ENCODE data around the gene MRPL28.
"Not testable (repeated sequence)": the region's sequence is repeated elsewhere in the genome, so short reads cannot be mapped to it uniquely, and the experiment has no call there.

The MRPL28 gene

DNA sequence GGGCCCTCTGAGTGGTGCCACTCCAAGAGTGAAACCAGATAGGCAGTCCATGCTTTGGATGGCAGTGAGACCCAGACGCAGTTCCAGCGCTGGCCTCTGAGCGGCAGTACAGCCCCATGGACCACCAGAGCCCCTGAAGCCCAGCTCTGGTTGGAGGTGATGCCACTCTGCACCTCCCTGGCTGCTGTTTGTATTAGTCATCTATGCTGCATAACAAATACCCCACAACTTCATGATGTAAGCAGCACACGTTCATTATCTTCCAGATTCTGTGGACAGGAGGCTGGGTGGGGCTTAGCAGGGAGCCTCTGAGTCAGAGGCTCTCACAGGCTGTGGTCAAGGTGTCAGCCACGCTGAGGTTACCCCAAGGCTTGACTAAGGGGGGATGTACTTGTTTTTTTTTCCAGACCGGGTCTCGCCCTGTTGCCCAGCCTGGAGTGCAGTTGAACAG lies 21.6 kb upstream of the MRPL28 start:
- CTCF ChIA-PET: interaction anchor here (1.1 to 1.4 kb wide), 4 partner anchors 9 to 324 kb away, joined by 3 to 5 read pairs (median 4); partner anchors contain the start of gene DECR2

DNA sequence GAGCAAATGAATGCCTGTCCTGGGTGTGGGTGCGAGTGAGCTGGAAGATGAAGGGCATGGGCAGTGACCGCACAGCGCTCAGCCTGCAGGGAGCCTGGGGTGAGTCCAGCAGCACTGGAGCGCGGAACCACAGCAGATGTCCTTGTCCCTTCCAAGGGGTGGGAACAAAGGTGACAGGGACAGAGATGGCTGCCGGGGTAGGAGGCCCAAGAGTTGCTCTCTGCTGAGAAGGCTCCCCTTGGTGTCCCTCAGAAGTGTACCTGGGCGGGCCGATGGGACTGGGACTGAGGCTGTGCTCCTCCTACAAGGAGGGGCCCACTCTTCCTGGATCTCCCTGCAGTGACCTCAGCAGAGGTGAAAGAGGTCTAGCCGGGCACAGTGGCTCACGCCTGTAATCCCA lies 19.0 kb upstream of the MRPL28 start:
- DNase-seq (ENCODE audit: extremely low spot score): no peak
- ChIA-PET POLR2A (no interaction called here), CTCF (interaction anchor here (0.9 kb wide), 2 partner anchors 60 to 395 kb away, joined by 3 read pairs; no protein-coding TSS in a partner anchor)
- TF ChIP-seq, protein P1, sequence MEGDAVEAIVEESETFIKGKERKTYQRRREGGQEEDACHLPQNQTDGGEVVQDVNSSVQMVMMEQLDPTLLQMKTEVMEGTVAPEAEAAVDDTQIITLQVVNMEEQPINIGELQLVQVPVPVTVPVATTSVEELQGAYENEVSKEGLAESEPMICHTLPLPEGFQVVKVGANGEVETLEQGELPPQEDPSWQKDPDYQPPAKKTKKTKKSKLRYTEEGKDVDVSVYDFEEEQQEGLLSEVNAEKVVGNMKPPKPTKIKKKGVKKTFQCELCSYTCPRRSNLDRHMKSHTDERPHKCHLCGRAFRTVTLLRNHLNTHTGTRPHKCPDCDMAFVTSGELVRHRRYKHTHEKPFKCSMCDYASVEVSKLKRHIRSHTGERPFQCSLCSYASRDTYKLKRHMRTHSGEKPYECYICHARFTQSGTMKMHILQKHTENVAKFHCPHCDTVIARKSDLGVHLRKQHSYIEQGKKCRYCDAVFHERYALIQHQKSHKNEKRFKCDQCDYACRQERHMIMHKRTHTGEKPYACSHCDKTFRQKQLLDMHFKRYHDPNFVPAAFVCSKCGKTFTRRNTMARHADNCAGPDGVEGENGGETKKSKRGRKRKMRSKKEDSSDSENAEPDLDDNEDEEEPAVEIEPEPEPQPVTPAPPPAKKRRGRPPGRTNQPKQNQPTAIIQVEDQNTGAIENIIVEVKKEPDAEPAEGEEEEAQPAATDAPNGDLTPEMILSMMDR (IDR thresholded peaks at IDR 0.05; ENCODE audit: control extremely low read depth, extremely low read depth, low read depth, missing control alignments): no peak

More for the DNA sequence above, 21.6 kb upstream of the MRPL28 start:
- TF ChIP-seq, protein P1 (IDR thresholded peaks at IDR 0.05; ENCODE audit: control extremely low read depth, extremely low read depth, low read depth, missing control alignments): peak; percentile 70
- POLR2A ChIA-PET: no interaction called here
- DNase-seq (ENCODE audit: extremely low spot score): peak; percentile 62

DNA sequence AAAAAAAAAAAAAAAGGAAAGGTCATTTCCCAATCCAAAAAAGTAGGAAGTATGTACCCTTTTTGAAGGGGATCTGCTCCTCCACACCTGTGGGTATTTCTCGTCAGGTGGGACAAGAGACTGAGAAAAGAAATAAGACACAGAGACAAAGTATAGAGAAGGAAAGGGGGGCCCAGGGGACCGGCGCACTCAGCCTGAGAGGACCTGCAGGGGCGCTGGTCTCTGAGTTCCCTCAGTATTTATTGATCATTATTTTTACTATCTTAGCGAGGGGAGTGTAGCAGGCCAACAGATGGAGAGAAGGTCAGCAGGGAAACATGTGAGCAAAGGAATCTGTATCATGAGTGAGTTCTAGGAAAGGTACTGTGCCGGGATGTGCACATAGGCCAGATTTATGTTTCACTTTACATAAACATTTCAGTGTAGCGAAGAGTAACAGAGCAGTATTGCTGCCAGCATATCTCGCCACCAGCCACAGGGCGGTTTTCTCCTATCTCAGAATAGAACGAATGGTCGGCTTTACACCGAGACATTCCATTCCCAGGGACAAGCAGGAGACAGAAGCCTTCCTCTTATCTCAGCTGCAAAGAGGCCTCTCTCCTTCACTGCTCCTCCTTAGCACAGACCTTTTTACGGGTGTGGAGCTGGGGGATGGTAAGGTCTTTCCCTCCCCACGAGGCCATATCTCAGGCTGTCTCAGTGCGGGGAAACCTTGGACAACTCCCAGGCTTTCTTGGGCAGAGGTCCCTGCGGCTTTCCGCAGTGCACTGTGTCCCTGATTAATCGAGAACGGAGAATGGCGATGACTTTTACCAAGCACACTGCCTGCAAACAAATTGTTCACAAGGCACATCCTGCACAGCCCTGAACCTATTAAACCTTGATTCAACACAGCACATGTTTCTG lies 17.7 kb upstream of the MRPL28 start:
- CTCF ChIA-PET: not testable (repeated sequence)

DNA sequence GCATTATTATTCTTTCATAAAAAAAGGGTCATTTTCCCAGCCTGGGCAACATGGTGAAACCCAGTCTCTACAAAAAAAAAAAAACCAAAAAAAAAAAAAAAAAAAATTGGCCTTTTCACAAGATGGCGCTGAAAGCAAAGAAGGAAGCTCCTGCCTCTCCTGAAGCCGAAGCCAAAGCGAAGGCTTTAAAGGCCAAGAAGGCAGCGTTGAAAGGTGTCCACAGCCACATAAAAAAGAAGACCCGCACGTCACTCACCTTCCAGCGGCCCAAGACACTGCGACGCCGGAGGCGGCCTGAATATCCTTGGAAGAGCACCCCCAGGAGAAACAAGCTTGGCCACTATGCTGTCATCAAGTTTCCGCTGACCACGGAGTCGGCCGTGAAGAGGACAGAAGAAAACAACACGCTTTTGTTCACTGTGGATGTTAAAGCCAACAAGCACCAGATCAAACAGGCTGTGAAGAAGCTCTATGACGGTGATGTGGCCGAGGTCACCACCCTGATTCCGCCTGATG lies 16.4 kb upstream of the MRPL28 start:
- no peak for DNase-seq (ENCODE audit: extremely low spot score)
- TF ChIP-seq, protein P1 (IDR thresholded peaks at IDR 0.05; ENCODE audit: control extremely low read depth, extremely low read depth, low read depth, missing control alignments): no peak
- ChIA-PET CTCF (no interaction called here), POLR2A (interaction anchor here (0.6 kb wide), 1 partner anchor 154 kb away, joined by 6 read pairs; no protein-coding TSS in a partner anchor)

More for the DNA sequence above, 17.7 kb upstream of the MRPL28 start:
- DNase-seq (ENCODE audit: extremely low spot score); POLR2A ChIA-PET: not testable (repeated sequence)

DNA sequence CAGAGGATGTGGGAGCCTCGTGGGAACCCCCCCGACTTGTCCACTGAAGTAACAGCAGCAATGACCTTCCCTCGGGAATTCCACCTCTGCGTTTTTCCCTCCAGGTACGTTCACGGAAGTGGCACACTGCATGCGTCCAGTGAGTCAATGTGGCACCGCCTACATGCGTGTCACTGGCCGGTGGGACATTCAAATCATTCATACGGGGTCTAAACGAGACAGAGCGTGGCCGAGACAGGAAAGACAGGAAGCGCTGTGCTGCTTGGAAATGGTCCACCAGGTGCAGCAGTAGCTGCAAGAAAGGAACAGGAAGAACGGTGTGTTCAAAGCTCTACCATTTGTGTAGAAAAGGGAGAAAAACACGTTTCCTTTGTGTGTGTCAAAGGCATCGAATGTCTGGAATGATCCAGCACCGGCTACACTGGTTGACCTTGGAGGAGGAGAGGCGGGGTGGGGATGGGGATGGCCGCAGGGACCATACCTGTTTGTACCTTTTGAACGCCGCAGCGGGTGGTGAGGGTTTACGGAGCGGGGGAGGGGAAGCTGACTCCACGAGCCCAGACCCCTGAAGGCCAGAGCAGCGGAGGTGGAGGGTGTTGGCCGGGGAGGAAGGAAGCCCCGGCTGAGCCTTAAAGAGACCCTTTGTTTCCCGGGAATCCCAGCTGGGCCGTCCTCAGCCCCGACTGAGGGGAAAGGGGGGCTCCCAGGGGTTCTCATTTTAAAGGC lies 13.2 kb upstream of the MRPL28 start:
- TF ChIP-seq, protein P1 (IDR thresholded peaks at IDR 0.05; ENCODE audit: control extremely low read depth, extremely low read depth, low read depth, missing control alignments): no peak
- POLR2A ChIA-PET: interaction anchor here (1.0 kb wide), 1 partner anchor 18 kb away, joined by 11 read pairs; the partner anchor contains the start of gene DECR2
- CTCF ChIA-PET: interaction anchor here (0.9 to 2.1 kb wide), 4 partner anchors 8 to 277 kb away, joined by 3 to 5 read pairs (median 5); no protein-coding TSS in a partner anchor
- DNase-seq (ENCODE audit: extremely low spot score): no peak

GRCh38 chr16:381789-382717 lies 11.7 kb upstream of the MRPL28 start, which contains the start of gene PGAP6:
Gene PGAP6 (minus strand): TSS chr16:381978. CDS start chr16:381821, 157 bp downstream.
- POLR2A ChIA-PET: interaction anchor here (1.0 kb wide), 1 partner anchor 19 kb away, joined by 11 read pairs; the partner anchor contains the start of gene DECR2
- TF ChIP-seq, protein P1 (IDR thresholded peaks at IDR 0.05; ENCODE audit: control extremely low read depth, extremely low read depth, low read depth, missing control alignments): no peak
- DNase-seq (ENCODE audit: extremely low spot score): peak; percentile 94
- CTCF ChIA-PET: interaction anchor here (0.8 to 2.1 kb wide), 6 partner anchors 10 to 275 kb away, joined by 3 to 5 read pairs (median 4); partner anchors contain the start of genes HBQ1 and RAB11FIP3

Data from GM10248 (cell line).